WI38 (cell line): ENCODE data around the gene C1orf50.

Experiments
- H3K4me3 ChIP-seq: 2 replicates; pipeline ENCODE4 v1.5.1; 2011; ENCODE audit warnings: low read depth, mild to moderate bottlenecking, control low read depth, low read length
- CTCF ChIP-seq: IDR thresholded peaks from 2 replicates; pipeline ENCODE4 v1.5.1; 2012; ENCODE audit warnings: low read depth, mild to moderate bottlenecking, control low read depth, low read length

Gene C1orf50

GRCh38 chr1:42765269-42765668 is 1.8 kb upstream of the C1orf50 start:
- peak overlapping the region; percentile 79 for H3K4me3 ChIP-seq
- TF ChIP-seq CTCF, result no peak

- H3K4me3 ChIP-seq, result peak overlapping the region; percentile 79
- TF ChIP-seq CTCF, result peak; percentile 63
Observed at GRCh38 chr1:42765832-42766740, 963 bp upstream of the C1orf50 start.

- H3K4me3 ChIP-seq, result peak overlapping the region; percentile 79
- no peak for TF ChIP-seq CTCF
Observed at GRCh38 chr1:42767510-42768000, 506 bp downstream of the C1orf50 start.

- peak overlapping the region; percentile 79 for H3K4me3 ChIP-seq
- TF ChIP-seq CTCF, result no peak
Observed at GRCh38 chr1:42768172-42768571, 1.1 kb downstream of the C1orf50 start.

- no peak for TF ChIP-seq CTCF
- H3K4me3 ChIP-seq, result no peak overlapping the region
Observed at GRCh38 chr1:42769811-42770210, 2.8 kb downstream of the C1orf50 start.

GRCh38 chr1:42773420-42773819 is 6.4 kb downstream of the C1orf50 start:
- no peak for TF ChIP-seq CTCF
- H3K4me3 ChIP-seq, result no peak overlapping the region

GRCh38 chr1:42774928-42775526 is 8.0 kb downstream of the C1orf50 start:
- TF ChIP-seq CTCF, result no peak

More at GRCh38 chr1:42774928-42775526, 8.0 kb downstream of the C1orf50 start:
- no peak overlapping the region for H3K4me3 ChIP-seq
